ENCODE measurements around the gene BMP6. TPM values are rescaled to one million over a fixed set of nuclear protein-coding genes. Genes with fewer than 3 reads are reported as not detected.

BMP6 gene
- polyA plus RNA-seq, 1 donor (not counting 4 experiments of a cell fraction or from before 2014, with no cell fraction given): 0.05 TPM

GRCh38 chr6:7794509-7794908, 68.6 kb downstream of the BMP6 start:
- no peaks in the 10 kb centered on the region for H3K9me3 ChIP-seq (ENCODE audit: control insufficient read depth, low read depth, low read length)
- H3K4me2 ChIP-seq (ENCODE audit: control insufficient read depth, extremely low read depth, insufficient read depth, low read depth, low read length): no peak overlapping the region
- DNase-seq (ENCODE audit: low read depth, low spot score): no peak
- H3K36me3 ChIP-seq (ENCODE audit: control insufficient read depth in 2 of 2, extremely low read depth in 1 of 2, insufficient read depth in 2 of 2, low read length in 2 of 2): no peaks in the 10 kb centered on the region
- TF ChIP-seq EZH2 (IDR thresholded peaks at IDR 0.05; ENCODE audit: low read length): no peak
- TF ChIP-seq CTCF (optimal IDR thresholded peaks at IDR 0.05 in 1 of 3, IDR thresholded peaks at IDR 0.05 in 1 of 3, conservative IDR thresholded peaks at IDR 0.05 in 1 of 3; ENCODE audit: extremely low read depth in 1 of 3, insufficient read depth in 2 of 3, low read length in 3 of 3): no peak
- peaks cover 11% of the 10 kb centered on the region for H3K27me3 ChIP-seq (ENCODE audit: control insufficient read depth, extremely low read depth, insufficient read depth, low read length)
- H3K9ac ChIP-seq (ENCODE audit: control insufficient read depth, extremely low read depth, insufficient read depth, low read length): no peak overlapping the region
- H4K20me1 ChIP-seq (ENCODE audit: control insufficient read depth, extremely low read depth, insufficient read depth, low read length): no peaks in the 10 kb centered on the region
- FAIRE-seq: no peak
- H3K4me1 ChIP-seq (ENCODE audit: control insufficient read depth, extremely low read depth, insufficient read depth, low read length): no peaks in the 10 kb centered on the region
- no peaks in the 10 kb centered on the region for H3K9me1 ChIP-seq (ENCODE audit: control insufficient read depth, extremely low read depth, insufficient read depth, low read length)
- H3K4me3 ChIP-seq (ENCODE audit: control insufficient read depth in 2 of 3, extremely low read depth in 1 of 3, insufficient read depth in 2 of 3, low read depth in 1 of 3, low read length in 3 of 3): no peak overlapping the region
- no peak overlapping the region for H2AFZ ChIP-seq (ENCODE audit: control insufficient read depth, low read length)
- dilution Hi-C loops (cut with MboI; ENCODE audit: extremely low pct_ligation_motif_present, low sequenced_read_pairs): no loop called here
- H3K27ac ChIP-seq (ENCODE audit: control insufficient read depth, insufficient read depth, low read length): no peak overlapping the region
- no peaks in the 10 kb centered on the region for H3K79me2 ChIP-seq (ENCODE audit: control insufficient read depth, insufficient read depth, low read length)

- H3K4me3 ChIP-seq (ENCODE audit: control insufficient read depth in 2 of 3, extremely low read depth in 1 of 3, insufficient read depth in 2 of 3, low read depth in 1 of 3, low read length in 3 of 3): no peak overlapping the region
- TF ChIP-seq CTCF (optimal IDR thresholded peaks at IDR 0.05 in 1 of 3, IDR thresholded peaks at IDR 0.05 in 1 of 3, conservative IDR thresholded peaks at IDR 0.05 in 1 of 3; ENCODE audit: extremely low read depth in 1 of 3, insufficient read depth in 2 of 3, low read length in 3 of 3) (no peak), EZH2 (IDR thresholded peaks at IDR 0.05; ENCODE audit: low read length) (no peak)
Measured at GRCh38 chr6:7797386-7797785, 71.5 kb downstream of the BMP6 start.

More at GRCh38 chr6:7797386-7797785, 71.5 kb downstream of the BMP6 start:
- Histone ChIP-seq H3K4me2 (ENCODE audit: control insufficient read depth, extremely low read depth, insufficient read depth, low read depth, low read length) (no peak overlapping the region), H3K36me3 (ENCODE audit: control insufficient read depth in 2 of 2, extremely low read depth in 1 of 2, insufficient read depth in 2 of 2, low read length in 2 of 2) (no peaks in the 10 kb centered on the region), H3K9me1 (ENCODE audit: control insufficient read depth, extremely low read depth, insufficient read depth, low read length) (no peaks in the 10 kb centered on the region), H3K27me3 (ENCODE audit: control insufficient read depth, extremely low read depth, insufficient read depth, low read length) (peaks cover 7% of the 10 kb centered on the region), H3K9ac (ENCODE audit: control insufficient read depth, extremely low read depth, insufficient read depth, low read length) (no peak overlapping the region), H3K4me1 (ENCODE audit: control insufficient read depth, extremely low read depth, insufficient read depth, low read length) (no peaks in the 10 kb centered on the region), H3K27ac (ENCODE audit: control insufficient read depth, insufficient read depth, low read length) (no peak overlapping the region), H3K79me2 (ENCODE audit: control insufficient read depth, insufficient read depth, low read length) (no peaks in the 10 kb centered on the region), H4K20me1 (ENCODE audit: control insufficient read depth, extremely low read depth, insufficient read depth, low read length) (no peaks in the 10 kb centered on the region), H2AFZ (ENCODE audit: control insufficient read depth, low read length) (no peak overlapping the region), H3K9me3 (ENCODE audit: control insufficient read depth, low read depth, low read length) (no peaks in the 10 kb centered on the region)
- dilution Hi-C loops (cut with MboI; ENCODE audit: extremely low pct_ligation_motif_present, low sequenced_read_pairs): no loop called here
- FAIRE-seq (no peak), DNase-seq (ENCODE audit: low read depth, low spot score) (no peak)

Data from keratinocyte (primary cell).